WTC11 (cell line): ENCODE data around the gene PGGHG. TPM values are rescaled to one million over a fixed set of nuclear protein-coding genes. Genes with fewer than 3 reads are reported as not detected.
"Not testable (repeated sequence)": the region's sequence is repeated elsewhere in the genome, so short reads cannot be mapped to it uniquely, and the experiment has no call there.

ENCODE experiments used
- ATAC-seq: fragments of 200-7000 bp; cut with Tn5 transposase; 2 replicates; pipeline ENCODE4 v1.10.0; 2021; ENCODE audit warnings: mild to moderate bottlenecking, moderate library complexity
- CTCF ChIA-PET: fragments of 300-600 bp; sonication (Branson Sonifier 250); formaldehyde crosslinking; loops from one replicate; lab custom pipeline; 2021; ENCODE audit warnings: antibody characterized with exemption; lab: Charles Lee
- POLR2A ChIA-PET: fragments of 350-600 bp; sonication (Branson Sonifier 250); formaldehyde crosslinking; loops from one replicate; lab custom pipeline; 2021; ENCODE audit warnings: antibody characterized with exemption; lab: Charles Lee
- DNase-seq: peaks from one replicate; pipeline ENCODE4 v3.0.0; 2021; ENCODE audit warnings: low spot score
- H3K27ac Mint-ChIP-seq: 2 replicates; pipeline ENCODE4 v1.8.0; 2021; ENCODE audit warnings: mixed read lengths
- H3K27me3 Mint-ChIP-seq: 2 replicates; pipeline ENCODE4 v1.8.0; 2021; ENCODE audit warnings: low read depth, mild to moderate bottlenecking, moderate library complexity, mixed read lengths
- H3K36me3 Mint-ChIP-seq: 2 replicates; pipeline ENCODE4 v1.8.0; 2021; ENCODE audit warnings: mixed read lengths
- H3K4me1 Mint-ChIP-seq: 2 replicates; pipeline ENCODE4 v1.8.0; 2022; ENCODE audit warnings: mixed read lengths
- H3K4me3 Mint-ChIP-seq: 2 replicates; pipeline ENCODE4 v1.8.0; 2021; ENCODE audit warnings: mild to moderate bottlenecking, moderate library complexity, mixed read lengths
- H3K9me3 Mint-ChIP-seq: 2 replicates; pipeline ENCODE4 v1.8.0; 2021; ENCODE audit warnings: mixed read lengths
- ARID4B ChIP-seq: sonication (generic); formaldehyde crosslinking; IDR thresholded peaks from 2 replicates; pipeline ENCODE4 v1.8.0; 2023; ENCODE audit warnings: missing genetic modification reagents, mild to moderate bottlenecking, borderline replicate concordance
- CTCF ChIP-seq: fragments of 200-600 bp; IDR thresholded peaks from 2 replicates; pipeline ENCODE4 v1.8.0; 2022; ENCODE audit warnings: antibody characterized with exemption
- E2F5 ChIP-seq: sonication (generic); formaldehyde crosslinking; IDR thresholded peaks from 2 replicates; pipeline ENCODE4 v1.8.1; 2022; ENCODE audit warnings: mild to moderate bottlenecking, moderate library complexity, missing genetic modification reagents
- ELF4 ChIP-seq: sonication (generic); formaldehyde crosslinking; IDR thresholded peaks from 2 replicates; pipeline ENCODE4 v1.8.1; 2022; ENCODE audit warnings: low read depth, mild to moderate bottlenecking, moderate library complexity, missing genetic modification reagents
- EMX1 ChIP-seq: fragments of 250-450 bp; sonication (Bioruptor Pico); IDR thresholded peaks from 2 replicates; pipeline ENCODE4 v1.8.0; 2021; ENCODE audit warnings: mild to moderate bottlenecking
- ERG ChIP-seq: fragments of 250-450 bp; sonication (Bioruptor Pico); IDR thresholded peaks from 2 replicates; pipeline ENCODE4 v1.8.0; 2021; ENCODE audit warnings: mild to moderate bottlenecking
- GTF2I ChIP-seq: fragments of 250-450 bp; sonication (Bioruptor Pico); conservative IDR thresholded peaks from 2 replicates; pipeline ENCODE4 v1.4.0; 2021; ENCODE audit warnings: mild to moderate bottlenecking
- MXD4 ChIP-seq: fragments of 250-450 bp; sonication (Bioruptor Pico); IDR thresholded peaks from 2 replicates; pipeline ENCODE4 v1.8.0; 2021; ENCODE audit warnings: mild to moderate bottlenecking, moderate library complexity, borderline replicate concordance
- OVOL2 ChIP-seq: fragments of 250-450 bp; sonication (Bioruptor Pico); IDR thresholded peaks from 2 replicates; pipeline ENCODE4 v1.9.0; 2021; ENCODE audit warnings: mild to moderate bottlenecking, borderline replicate concordance
- RORB ChIP-seq: fragments of 250-450 bp; sonication (Bioruptor Pico); IDR thresholded peaks from 2 replicates; pipeline ENCODE4 v1.9.0; 2021; ENCODE audit warnings: mild to moderate bottlenecking
- ZNF121 ChIP-seq: sonication (generic); formaldehyde crosslinking; IDR thresholded peaks from 2 replicates; pipeline ENCODE4 v1.8.0; 2023; ENCODE audit warnings: missing genetic modification reagents
- ZNF138 ChIP-seq: sonication (generic); formaldehyde crosslinking; conservative IDR thresholded peaks from 2 replicates; pipeline ENCODE4 v1.8.1; 2022; ENCODE audit warnings: mild to moderate bottlenecking, moderate library complexity, missing genetic modification reagents
- ZNF416 ChIP-seq: fragments of 250-450 bp; sonication (Bioruptor Pico); IDR thresholded peaks from 2 replicates; pipeline ENCODE4 v1.9.0; 2021; ENCODE audit warnings: mild to moderate bottlenecking, inconsistent platforms
- ZNF532 ChIP-seq: fragments of 250-450 bp; sonication (Bioruptor Pico); IDR thresholded peaks from 2 replicates; pipeline ENCODE4 v1.9.0; 2021; ENCODE audit warnings: mild to moderate bottlenecking, borderline replicate concordance
- ZNF671 ChIP-seq: fragments of 250-450 bp; sonication (Bioruptor Pico); IDR thresholded peaks from 2 replicates; pipeline ENCODE4 v1.8.0; 2021; ENCODE audit warnings: mild to moderate bottlenecking
- total RNA-seq: library from RNA; stranded (reverse); gene quantifications from 3 replicates; pipeline ENCODE4 v1.2.3, GENCODE V29; 2021

The PGGHG gene
- total RNA-seq, 1 experiment from 2014 or later: 74.9 TPM

- not testable (repeated sequence) for H3K4me3 Mint-ChIP-seq, DNase-seq, H3K27ac Mint-ChIP-seq, ATAC-seq
- CTCF ChIA-PET: interaction anchor here (0.6 to 2.1 kb wide), 7 partner anchors 12 to 78 kb away, joined by 3 to 10 read pairs (median 4); partner anchors contain the start of gene IFITM2
- Mint-ChIP-seq H3K4me1 (peaks cover 48% of the 10 kb centered on the region), H3K27me3 (peaks cover 10% of the 10 kb centered on the region), H3K36me3 (peaks cover 30% of the 10 kb centered on the region), H3K9me3 (peaks cover 30% of the 10 kb centered on the region)
- POLR2A ChIA-PET: interaction anchor here (0.7 kb wide), 1 partner anchor 9 kb away, joined by 4 read pairs; no protein-coding TSS in a partner anchor
Measured at GRCh38 chr11:328516-329100, 39.7 kb downstream of the PGGHG start.

- peak overlapping the region; percentile 70; the same call in 1 of the 2 replicates for H3K27ac Mint-ChIP-seq
- ATAC-seq: no peak
- H3K4me3 Mint-ChIP-seq: no peak overlapping the region
- TF ChIP-seq GTF2I (CRISPR knock-in tag) (no peak), ZNF121 (no peak), ZNF671 (CRISPR knock-in tag) (no peak), ERG (CRISPR knock-in tag) (no peak), ARID4B (no peak), CTCF (no peak), ZNF532 (CRISPR knock-in tag) (no peak), E2F5 (no peak), RORB (CRISPR knock-in tag) (no peak), OVOL2 (CRISPR knock-in tag) (no peak), MXD4 (CRISPR knock-in tag) (no peak), ZNF138 (CRISPR knock-in tag) (no peak), ELF4 (CRISPR knock-in tag) (no peak), EMX1 (CRISPR knock-in tag) (no peak), ZNF416 (CRISPR knock-in tag) (no peak)
- H3K9me3 Mint-ChIP-seq: peaks cover 30% of the 10 kb centered on the region
- POLR2A ChIA-PET: interaction anchor here (1.0 to 1.2 kb wide), 2 partner anchors 10 to 26 kb away, joined by 3 to 4 read pairs; no protein-coding TSS in a partner anchor
- H3K36me3 Mint-ChIP-seq: peaks cover 30% of the 10 kb centered on the region
- CTCF ChIA-PET: interaction anchor here (1.2 to 2.1 kb wide), 4 partner anchors 10 to 79 kb away, joined by 3 to 10 read pairs (median 4); no protein-coding TSS in a partner anchor
- peaks cover 10% of the 10 kb centered on the region for H3K27me3 Mint-ChIP-seq
- H3K4me1 Mint-ChIP-seq: peaks cover 51% of the 10 kb centered on the region
- DNase-seq: no peak
Measured at GRCh38 chr11:329886-330253, 40.9 kb downstream of the PGGHG start.
